ENCODE measurements around the gene UBE2QL1. TPM values are rescaled to one million over a fixed set of nuclear protein-coding genes. Genes with fewer than 3 reads are reported as not detected.

The UBE2QL1 gene
- total RNA-seq, 1 experiment from 2014 or later = not detected

GRCh38 chr5:6403416-6403815 lies 45.2 kb upstream of the UBE2QL1 start:
- no TSS peak for BruUV-seq (replicated peaks)
- no peaks in the 10 kb centered on the region for H3K36me3 Mint-ChIP-seq (ENCODE audit: insufficient read depth, unreplicated experiment)
- no peak for DNase-seq
- no peak for TF ChIP-seq CTCF (IDR thresholded peaks at IDR 0.05; ENCODE audit: unreplicated experiment)
- peaks cover 59% of the 10 kb centered on the region for H3K27me3 Mint-ChIP-seq (ENCODE audit: unreplicated experiment)
- H3K9me3 Mint-ChIP-seq (ENCODE audit: low read depth, unreplicated experiment) = no peaks in the 10 kb centered on the region
- H3K4me3 Mint-ChIP-seq (ENCODE audit: low read depth, unreplicated experiment) = no peak overlapping the region
- no peaks in the 10 kb centered on the region for H3K4me1 Mint-ChIP-seq (ENCODE audit: low read depth, unreplicated experiment)
- CTCF ChIA-PET = no interaction called here
- intact Hi-C loops (cut with micrococcal nuclease; ENCODE audit: unreplicated experiment) = no loop called here
- no peak overlapping the region for H3K27ac Mint-ChIP-seq (ENCODE audit: unreplicated experiment)

- no peaks in the 10 kb centered on the region for H3K36me3 Mint-ChIP-seq (ENCODE audit: insufficient read depth, unreplicated experiment)
- intact Hi-C loops (cut with micrococcal nuclease; ENCODE audit: unreplicated experiment) = no loop called here
- H3K27ac Mint-ChIP-seq (ENCODE audit: unreplicated experiment) = no peak overlapping the region
- CTCF ChIA-PET = no interaction called here
- H3K27me3 Mint-ChIP-seq (ENCODE audit: unreplicated experiment) = peaks cover 59% of the 10 kb centered on the region
- H3K4me3 Mint-ChIP-seq (ENCODE audit: low read depth, unreplicated experiment) = no peak overlapping the region
- no TSS peak for BruUV-seq (replicated peaks)
- H3K9me3 Mint-ChIP-seq (ENCODE audit: low read depth, unreplicated experiment) = peaks cover 1% of the 10 kb centered on the region
- no peak for DNase-seq
- TF ChIP-seq CTCF (IDR thresholded peaks at IDR 0.05; ENCODE audit: unreplicated experiment) = no peak
- H3K4me1 Mint-ChIP-seq (ENCODE audit: low read depth, unreplicated experiment) = no peaks in the 10 kb centered on the region
These were observed 44.5 kb upstream of the UBE2QL1 start for GRCh38 chr5:6404129-6404528.

- H3K27ac Mint-ChIP-seq (ENCODE audit: unreplicated experiment) = no peak overlapping the region
- intact Hi-C loops (cut with micrococcal nuclease; ENCODE audit: unreplicated experiment) = no loop called here
- CTCF ChIA-PET = no interaction called here
- no peak for DNase-seq
- H3K36me3 Mint-ChIP-seq (ENCODE audit: insufficient read depth, unreplicated experiment) = no peaks in the 10 kb centered on the region
- BruUV-seq (replicated peaks) = no TSS peak
- H3K27me3 Mint-ChIP-seq (ENCODE audit: unreplicated experiment) = peaks cover 52% of the 10 kb centered on the region
- no peaks in the 10 kb centered on the region for H3K4me1 Mint-ChIP-seq (ENCODE audit: low read depth, unreplicated experiment)
- peaks cover 3% of the 10 kb centered on the region for H3K9me3 Mint-ChIP-seq (ENCODE audit: low read depth, unreplicated experiment)
- no peak overlapping the region for H3K4me3 Mint-ChIP-seq (ENCODE audit: low read depth, unreplicated experiment)
- TF ChIP-seq CTCF (IDR thresholded peaks at IDR 0.05; ENCODE audit: unreplicated experiment) = no peak
These were observed 43.1 kb upstream of the UBE2QL1 start for GRCh38 chr5:6405591-6405990.

GRCh38 chr5:6407558-6408259 lies 41.0 kb upstream of the UBE2QL1 start:
- no TSS peak for BruUV-seq (replicated peaks)
- intact Hi-C loops (cut with micrococcal nuclease; ENCODE audit: unreplicated experiment) = no loop called here
- Mint-ChIP-seq H3K4me3 (ENCODE audit: low read depth, unreplicated experiment) (no peak overlapping the region), H3K9me3 (ENCODE audit: low read depth, unreplicated experiment) (peaks cover 3% of the 10 kb centered on the region), H3K27ac (ENCODE audit: unreplicated experiment) (no peak overlapping the region), H3K4me1 (ENCODE audit: low read depth, unreplicated experiment) (no peaks in the 10 kb centered on the region), H3K36me3 (ENCODE audit: insufficient read depth, unreplicated experiment) (no peaks in the 10 kb centered on the region), H3K27me3 (ENCODE audit: unreplicated experiment) (peaks cover 31% of the 10 kb centered on the region)
- DNase-seq = no peak
- CTCF ChIA-PET = no interaction called here
- no peak for TF ChIP-seq CTCF (IDR thresholded peaks at IDR 0.05; ENCODE audit: unreplicated experiment)
